Activated CD4-positive, alpha-beta T cell treated with anti-CD3 and anti-CD28 coated beads, Interleukin-2, amount 10 ng/mL, durations not matched to agents 7 days and 5 days (primary cell): Measurements from ENCODE around the gene SHISAL1. TPM values are rescaled to one million over a fixed set of nuclear protein-coding genes. Genes with fewer than 3 reads are reported as not detected.

Experiments used
- CTCF ChIA-PET: fragments of 350-600 bp; sonication (Branson Sonifier 250); formaldehyde crosslinking; loops from one replicate; lab custom pipeline; 2021; ENCODE audit warnings: antibody characterized with exemption; lab: Charles Lee
- POLR2A ChIA-PET: fragments of 350-600 bp; sonication (Branson Sonifier 250); formaldehyde crosslinking; loops from one replicate; lab custom pipeline; 2021; ENCODE audit warnings: antibody characterized with exemption; lab: Charles Lee
- DNase-seq: peaks from one replicate; pipeline ENCODE4 v3.0.0-alpha.2; 2020
- H3K27ac Mint-ChIP-seq: one replicate; pipeline ENCODE4 v1.8.0; 2021; ENCODE audit warnings: mild to moderate bottlenecking, moderate library complexity, mixed read lengths
- H3K27me3 Mint-ChIP-seq: one replicate; pipeline ENCODE4 v1.8.0; 2021; ENCODE audit warnings: mixed read lengths
- H3K36me3 Mint-ChIP-seq: one replicate; pipeline ENCODE4 v1.8.0; 2021; ENCODE audit warnings: low read depth, mixed read lengths
- H3K4me1 Mint-ChIP-seq: one replicate; pipeline ENCODE4 v1.8.0; 2021; ENCODE audit warnings: mixed read lengths
- H3K4me3 Mint-ChIP-seq: one replicate; pipeline ENCODE4 v1.8.0; 2021; ENCODE audit warnings: mild to moderate bottlenecking, moderate library complexity, mixed read lengths
- H3K9me3 Mint-ChIP-seq: one replicate; pipeline ENCODE4 v1.8.0; 2021; ENCODE audit warnings: mixed read lengths
- total RNA-seq, 2 experiments: library from RNA; stranded (reverse); gene quantifications; one replicate each; pipeline ENCODE4 v1.2.3, GENCODE V29; 2021

Gene SHISAL1
- total RNA-seq, 2 experiments from 2014 or later: not detected

GRCh38 chr22:44287741-44288140 lies 25.0 kb downstream of the SHISAL1 start:
- no peak overlapping the region for H3K27ac Mint-ChIP-seq
- no peaks in the 10 kb centered on the region for H3K4me1 Mint-ChIP-seq
- POLR2A ChIA-PET: no interaction called here
- H3K4me3 Mint-ChIP-seq: no peak overlapping the region
- no peaks in the 10 kb centered on the region for H3K27me3 Mint-ChIP-seq
- CTCF ChIA-PET: interaction anchor here (1.1 kb wide), 1 partner anchor 52 kb away, joined by 4 read pairs; no protein-coding TSS in a partner anchor
- H3K9me3 Mint-ChIP-seq: no peaks in the 10 kb centered on the region
- no peaks in the 10 kb centered on the region for H3K36me3 Mint-ChIP-seq
- DNase-seq: no peak

GRCh38 chr22:44287121-44287693 lies 25.5 kb downstream of the SHISAL1 start:
- DNase-seq: no peak
- no peak overlapping the region for H3K4me3 Mint-ChIP-seq
- H3K9me3 Mint-ChIP-seq: no peaks in the 10 kb centered on the region
- H3K36me3 Mint-ChIP-seq: no peaks in the 10 kb centered on the region
- ChIA-PET CTCF (interaction anchor here (1.1 kb wide), 1 partner anchor 52 kb away, joined by 4 read pairs; no protein-coding TSS in a partner anchor), POLR2A (no interaction called here)
- H3K27ac Mint-ChIP-seq: no peak overlapping the region
- no peaks in the 10 kb centered on the region for H3K27me3 Mint-ChIP-seq
- no peaks in the 10 kb centered on the region for H3K4me1 Mint-ChIP-seq

GRCh38 chr22:44286646-44287045 lies 26.1 kb downstream of the SHISAL1 start:
- ChIA-PET CTCF (no interaction called here), POLR2A (no interaction called here)
- no peaks in the 10 kb centered on the region for H3K9me3 Mint-ChIP-seq
- no peaks in the 10 kb centered on the region for H3K36me3 Mint-ChIP-seq
- DNase-seq: no peak
- H3K4me3 Mint-ChIP-seq: no peak overlapping the region
- H3K27ac Mint-ChIP-seq: no peak overlapping the region
- H3K27me3 Mint-ChIP-seq: no peaks in the 10 kb centered on the region
- no peaks in the 10 kb centered on the region for H3K4me1 Mint-ChIP-seq

- no peak overlapping the region for H3K27ac Mint-ChIP-seq
- ChIA-PET CTCF (interaction anchor here (1.8 kb wide), 1 partner anchor 21 kb away, joined by 4 read pairs; no protein-coding TSS in a partner anchor), POLR2A (no interaction called here)
- no peak overlapping the region for H3K4me3 Mint-ChIP-seq
- no peaks in the 10 kb centered on the region for H3K27me3 Mint-ChIP-seq
- no peaks in the 10 kb centered on the region for H3K9me3 Mint-ChIP-seq
- no peaks in the 10 kb centered on the region for H3K4me1 Mint-ChIP-seq
- H3K36me3 Mint-ChIP-seq: no peaks in the 10 kb centered on the region
- DNase-seq: no peak
Measured at GRCh38 chr22:44284711-44285110, 28.0 kb downstream of the SHISAL1 start.

GRCh38 chr22:44281768-44282637 lies 30.7 kb downstream of the SHISAL1 start:
- DNase-seq: no peak
- POLR2A ChIA-PET: no interaction called here
- Mint-ChIP-seq H3K36me3 (no peaks in the 10 kb centered on the region), H3K9me3 (no peaks in the 10 kb centered on the region), H3K4me3 (no peak overlapping the region), H3K4me1 (no peaks in the 10 kb centered on the region), H3K27ac (no peak overlapping the region), H3K27me3 (peaks cover 10% of the 10 kb centered on the region)
- CTCF ChIA-PET: no interaction called here

- H3K27ac Mint-ChIP-seq: no peak overlapping the region
- POLR2A ChIA-PET: no interaction called here
- H3K36me3 Mint-ChIP-seq: no peaks in the 10 kb centered on the region
- H3K27me3 Mint-ChIP-seq: peaks cover 15% of the 10 kb centered on the region
- DNase-seq: no peak
- CTCF ChIA-PET: no interaction called here
- no peak overlapping the region for H3K4me3 Mint-ChIP-seq
- no peaks in the 10 kb centered on the region for H3K9me3 Mint-ChIP-seq
- H3K4me1 Mint-ChIP-seq: no peaks in the 10 kb centered on the region
Measured at GRCh38 chr22:44280665-44281188, 32.0 kb downstream of the SHISAL1 start.

- no peaks in the 10 kb centered on the region for H3K9me3 Mint-ChIP-seq
- ChIA-PET POLR2A (no interaction called here), CTCF (no interaction called here)
- no peaks in the 10 kb centered on the region for H3K4me1 Mint-ChIP-seq
- DNase-seq: no peak
- H3K27ac Mint-ChIP-seq: no peak overlapping the region
- H3K4me3 Mint-ChIP-seq: no peak overlapping the region
- H3K27me3 Mint-ChIP-seq: peaks cover 15% of the 10 kb centered on the region
- H3K36me3 Mint-ChIP-seq: no peaks in the 10 kb centered on the region
Measured at GRCh38 chr22:44279069-44279360, 33.7 kb downstream of the SHISAL1 start.

- POLR2A ChIA-PET: no interaction called here
- no peak overlapping the region for H3K4me3 Mint-ChIP-seq
Measured at GRCh38 chr22:44278243-44279068, 34.3 kb downstream of the SHISAL1 start.

GRCh38 chr22:44277386-44278135 lies 35.2 kb downstream of the SHISAL1 start:
- Mint-ChIP-seq H3K4me1 (no peaks in the 10 kb centered on the region), H3K4me3 (no peak overlapping the region), H3K27me3 (peaks cover 18% of the 10 kb centered on the region), H3K36me3 (no peaks in the 10 kb centered on the region), H3K9me3 (no peaks in the 10 kb centered on the region), H3K27ac (no peak overlapping the region)
- CTCF ChIA-PET: interaction anchor here (1.0 kb wide), 1 partner anchor 284 kb away, joined by 3 read pairs; no protein-coding TSS in a partner anchor
- DNase-seq: no peak
- POLR2A ChIA-PET: no interaction called here

More at GRCh38 chr22:44278243-44279068, 34.3 kb downstream of the SHISAL1 start:
- CTCF ChIA-PET: no interaction called here
- no peak for DNase-seq
- H3K27ac Mint-ChIP-seq: no peak overlapping the region
- H3K36me3 Mint-ChIP-seq: no peaks in the 10 kb centered on the region
- H3K9me3 Mint-ChIP-seq: no peaks in the 10 kb centered on the region
- H3K27me3 Mint-ChIP-seq: peaks cover 18% of the 10 kb centered on the region
- H3K4me1 Mint-ChIP-seq: no peaks in the 10 kb centered on the region

GRCh38 chr22:44276706-44277356 lies 35.9 kb downstream of the SHISAL1 start:
- DNase-seq: no peak
- Mint-ChIP-seq H3K36me3 (no peaks in the 10 kb centered on the region), H3K4me1 (no peaks in the 10 kb centered on the region), H3K27me3 (peaks cover 18% of the 10 kb centered on the region), H3K4me3 (no peak overlapping the region), H3K27ac (no peak overlapping the region), H3K9me3 (no peaks in the 10 kb centered on the region)
- CTCF ChIA-PET: interaction anchor here (0.6 to 1.0 kb wide), 2 partner anchors 284 to 367 kb away, joined by 3 read pairs; no protein-coding TSS in a partner anchor
- POLR2A ChIA-PET: no interaction called here

GRCh38 chr22:44276041-44276440 lies 36.7 kb downstream of the SHISAL1 start:
- Mint-ChIP-seq H3K4me1 (no peaks in the 10 kb centered on the region), H3K9me3 (no peaks in the 10 kb centered on the region), H3K36me3 (no peaks in the 10 kb centered on the region), H3K27ac (no peak overlapping the region), H3K4me3 (no peak overlapping the region), H3K27me3 (peaks cover 18% of the 10 kb centered on the region)
- ChIA-PET POLR2A (no interaction called here), CTCF (no interaction called here)
- DNase-seq: no peak

GRCh38 chr22:44275631-44275995 lies 37.1 kb downstream of the SHISAL1 start:
- Mint-ChIP-seq H3K36me3 (no peaks in the 10 kb centered on the region), H3K4me3 (no peak overlapping the region), H3K27me3 (peaks cover 18% of the 10 kb centered on the region), H3K4me1 (no peaks in the 10 kb centered on the region), H3K27ac (no peak overlapping the region), H3K9me3 (no peaks in the 10 kb centered on the region)
- DNase-seq: no peak
- CTCF ChIA-PET: no interaction called here
- POLR2A ChIA-PET: no interaction called here
